SK-N-SH treated with all-trans-retinoic acid at 6 μM for 48 hours (cell line): ENCODE measurements around the gene FAM47E.
"Not testable (repeated sequence)": the region's sequence is repeated elsewhere in the genome, so short reads cannot be mapped to it uniquely, and the experiment has no call there.

ENCODE experiments used
- ATAC-seq: fragments of 200-7000 bp; cut with Tn5 transposase; 3 replicates; pipeline ENCODE4 v1.9.1; 2020; ENCODE audit warnings: mild to moderate bottlenecking, moderate library complexity
- ARNTL ChIP-seq: fragments of 450-650 bp; formaldehyde crosslinking; IDR thresholded peaks from 2 replicates; pipeline ENCODE4 v1.5.0; 2020; ENCODE audit warnings: low read depth, mild to moderate bottlenecking, moderate library complexity, borderline replicate concordance
- CSDC2 ChIP-seq: fragments of 250-450 bp; sonication (Bioruptor Pico); IDR thresholded peaks from 2 replicates; pipeline ENCODE4 v1.5.0; 2020; ENCODE audit warnings: mild to moderate bottlenecking, moderate library complexity
- ESRRG ChIP-seq: fragments of 250-450 bp; sonication (Bioruptor Pico); IDR thresholded peaks from 2 replicates; pipeline ENCODE4 v1.6.1; 2021; ENCODE audit warnings: mild to moderate bottlenecking
- ISL1 ChIP-seq: fragments of 250-450 bp; sonication (Bioruptor Pico); IDR thresholded peaks from 2 replicates; pipeline ENCODE4 v2.1.2; 2022; ENCODE audit warnings: mild to moderate bottlenecking, moderate library complexity
- OSR1 ChIP-seq: fragments of 250-450 bp; sonication (Bioruptor Pico); IDR thresholded peaks from 2 replicates; pipeline ENCODE4 v1.8.0; 2022; ENCODE audit warnings: moderate library complexity, mild to moderate bottlenecking, inconsistent platforms
- PPARA ChIP-seq: fragments of 250-450 bp; sonication (Bioruptor Pico); IDR thresholded peaks from 2 replicates; pipeline ENCODE4 v1.5.0; 2020; ENCODE audit warnings: mild to moderate bottlenecking, borderline replicate concordance
- RARB ChIP-seq: fragments of 250-450 bp; sonication (Bioruptor Pico); IDR thresholded peaks from 2 replicates; pipeline ENCODE4 v1.8.0; 2021; ENCODE audit warnings: mild to moderate bottlenecking, moderate library complexity
- SNAI2 ChIP-seq: fragments of 250-450 bp; sonication (Bioruptor Pico); IDR thresholded peaks from 2 replicates; pipeline ENCODE4 v1.5.0; 2020; ENCODE audit warnings: mild to moderate bottlenecking, moderate library complexity
- TCF4 ChIP-seq: fragments of 250-450 bp; sonication (Bioruptor Pico); IDR thresholded peaks from 2 replicates; pipeline ENCODE4 v1.8.0; 2021; ENCODE audit warnings: mild to moderate bottlenecking, moderate library complexity, borderline replicate concordance
- TOX ChIP-seq: fragments of 250-450 bp; sonication (Bioruptor Pico); IDR thresholded peaks from 2 replicates; pipeline ENCODE4 v1.8.0; 2021; ENCODE audit warnings: mild to moderate bottlenecking, moderate library complexity, borderline replicate concordance
- ZFP3 ChIP-seq: fragments of 250-450 bp; sonication (Bioruptor Pico); IDR thresholded peaks from 2 replicates; pipeline ENCODE4 v1.5.0; 2020; ENCODE audit warnings: mild to moderate bottlenecking, moderate library complexity
- ZFP30 ChIP-seq: fragments of 450-650 bp; formaldehyde crosslinking; IDR thresholded peaks from 2 replicates; pipeline ENCODE4 v1.5.0; 2022; ENCODE audit warnings: mild to moderate bottlenecking, moderate library complexity
- ZNF565 ChIP-seq: fragments of 450-650 bp; formaldehyde crosslinking; conservative IDR thresholded peaks from 2 replicates; pipeline ENCODE4 v1.5.0; 2020; ENCODE audit warnings: low read depth, mild to moderate bottlenecking, moderate library complexity
- ZNF70 ChIP-seq: fragments of 450-650 bp; formaldehyde crosslinking; IDR thresholded peaks from 2 replicates; pipeline ENCODE4 v1.5.0; 2020; ENCODE audit warnings: mild to moderate bottlenecking, moderate library complexity
- ZNF8 ChIP-seq: fragments of 450-650 bp; formaldehyde crosslinking; IDR thresholded peaks from 2 replicates; pipeline ENCODE4 v1.5.0; 2020; ENCODE audit warnings: mild to moderate bottlenecking, moderate library complexity
- TF ChIP-seq, protein P1 (sequence below): fragments of 250-450 bp; sonication (Bioruptor Pico); IDR thresholded peaks from 2 replicates; pipeline ENCODE4 v1.5.1; 2021; ENCODE audit warnings: mild to moderate bottlenecking, moderate library complexity
- TF ChIP-seq, protein P2 (sequence below): fragments of 250-450 bp; sonication (Bioruptor Pico); IDR thresholded peaks from 2 replicates; pipeline ENCODE4 v1.8.0; 2021; ENCODE audit warnings: low read depth, mild to moderate bottlenecking, moderate library complexity, borderline replicate concordance
- TF ChIP-seq, protein P3 (sequence below): fragments of 250-450 bp; sonication (Bioruptor Pico); IDR thresholded peaks from 2 replicates; pipeline ENCODE4 v1.5.1; 2020; ENCODE audit warnings: low read depth, mild to moderate bottlenecking, moderate library complexity
- TF ChIP-seq, protein P4 (sequence below): fragments of 250-450 bp; sonication (Bioruptor Pico); IDR thresholded peaks from 2 replicates; pipeline ENCODE4 v1.8.0; 2020; ENCODE audit warnings: mild to moderate bottlenecking, moderate library complexity, borderline replicate concordance

The FAM47E gene

DNA sequence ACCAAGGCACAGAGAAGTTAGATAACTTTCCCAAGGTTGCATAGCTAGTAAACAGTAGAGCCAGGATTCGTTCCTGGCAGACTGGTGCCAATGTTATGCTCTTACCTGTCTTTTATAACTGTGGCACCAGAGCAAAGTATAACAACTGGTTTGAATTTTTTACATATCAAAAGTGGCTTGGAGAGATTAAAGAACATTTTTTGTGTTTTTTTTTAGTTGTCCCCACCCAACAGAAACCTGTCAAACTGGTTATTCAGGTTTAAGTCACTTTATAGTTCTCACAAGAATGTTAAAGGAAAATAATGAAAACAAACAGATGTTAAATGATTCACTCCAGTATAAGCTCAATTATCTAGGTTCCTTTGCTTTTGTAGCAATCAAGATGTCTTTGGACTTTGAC is 15.6 kb upstream of the FAM47E start:
- no peak for ATAC-seq
- no peak for TF ChIP-seq SNAI2
- no peak for TF ChIP-seq ISL1 (CRISPR knock-in tag)
- TF ChIP-seq ARNTL (CRISPR knock-in tag), result no peak
- TF ChIP-seq, protein P1, sequence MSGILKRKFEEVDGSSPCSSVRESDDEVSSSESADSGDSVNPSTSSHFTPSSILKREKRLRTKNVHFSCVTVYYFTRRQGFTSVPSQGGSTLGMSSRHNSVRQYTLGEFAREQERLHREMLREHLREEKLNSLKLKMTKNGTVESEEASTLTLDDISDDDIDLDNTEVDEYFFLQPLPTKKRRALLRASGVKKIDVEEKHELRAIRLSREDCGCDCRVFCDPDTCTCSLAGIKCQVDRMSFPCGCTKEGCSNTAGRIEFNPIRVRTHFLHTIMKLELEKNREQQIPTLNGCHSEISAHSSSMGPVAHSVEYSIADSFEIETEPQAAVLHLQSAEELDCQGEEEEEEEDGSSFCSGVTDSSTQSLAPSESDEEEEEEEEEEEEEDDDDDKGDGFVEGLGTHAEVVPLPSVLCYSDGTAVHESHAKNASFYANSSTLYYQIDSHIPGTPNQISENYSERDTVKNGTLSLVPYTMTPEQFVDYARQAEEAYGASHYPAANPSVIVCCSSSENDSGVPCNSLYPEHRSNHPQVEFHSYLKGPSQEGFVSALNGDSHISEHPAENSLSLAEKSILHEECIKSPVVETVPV (CRISPR knock-in tag), result no peak
- no peak for TF ChIP-seq RARB (CRISPR knock-in tag)
- no peak for TF ChIP-seq CSDC2 (CRISPR knock-in tag)
- TF ChIP-seq PPARA (CRISPR knock-in tag), result no peak
- TF ChIP-seq ZNF70, result no peak
- TF ChIP-seq, protein P2, sequence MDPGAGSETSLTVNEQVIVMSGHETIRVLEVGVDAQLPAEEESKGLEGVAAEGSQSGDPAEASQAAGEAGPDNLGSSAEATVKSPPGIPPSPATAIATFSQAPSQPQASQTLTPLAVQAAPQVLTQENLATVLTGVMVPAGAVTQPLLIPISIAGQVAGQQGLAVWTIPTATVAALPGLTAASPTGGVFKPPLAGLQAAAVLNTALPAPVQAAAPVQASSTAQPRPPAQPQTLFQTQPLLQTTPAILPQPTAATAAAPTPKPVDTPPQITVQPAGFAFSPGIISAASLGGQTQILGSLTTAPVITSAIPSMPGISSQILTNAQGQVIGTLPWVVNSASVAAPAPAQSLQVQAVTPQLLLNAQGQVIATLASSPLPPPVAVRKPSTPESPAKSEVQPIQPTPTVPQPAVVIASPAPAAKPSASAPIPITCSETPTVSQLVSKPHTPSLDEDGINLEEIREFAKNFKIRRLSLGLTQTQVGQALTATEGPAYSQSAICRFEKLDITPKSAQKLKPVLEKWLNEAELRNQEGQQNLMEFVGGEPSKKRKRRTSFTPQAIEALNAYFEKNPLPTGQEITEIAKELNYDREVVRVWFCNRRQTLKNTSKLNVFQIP (CRISPR knock-in tag), result no peak
- TF ChIP-seq, protein P3, sequence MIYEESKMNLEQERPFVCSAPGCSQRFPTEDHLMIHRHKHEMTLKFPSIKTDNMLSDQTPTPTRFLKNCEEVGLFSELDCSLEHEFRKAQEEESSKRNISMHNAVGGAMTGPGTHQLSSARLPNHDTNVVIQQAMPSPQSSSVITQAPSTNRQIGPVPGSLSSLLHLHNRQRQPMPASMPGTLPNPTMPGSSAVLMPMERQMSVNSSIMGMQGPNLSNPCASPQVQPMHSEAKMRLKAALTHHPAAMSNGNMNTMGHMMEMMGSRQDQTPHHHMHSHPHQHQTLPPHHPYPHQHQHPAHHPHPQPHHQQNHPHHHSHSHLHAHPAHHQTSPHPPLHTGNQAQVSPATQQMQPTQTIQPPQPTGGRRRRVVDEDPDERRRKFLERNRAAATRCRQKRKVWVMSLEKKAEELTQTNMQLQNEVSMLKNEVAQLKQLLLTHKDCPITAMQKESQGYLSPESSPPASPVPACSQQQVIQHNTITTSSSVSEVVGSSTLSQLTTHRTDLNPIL (CRISPR knock-in tag), result no peak

GRCh38 chr4:76238236-76238635 is 13.3 kb upstream of the FAM47E start:
- ATAC-seq, result no peak
- no peak for TF ChIP-seq TCF4 (CRISPR knock-in tag)
- TF ChIP-seq ARNTL (CRISPR knock-in tag), result no peak
- no peak for TF ChIP-seq ESRRG (CRISPR knock-in tag)

- TF ChIP-seq, protein P4, sequence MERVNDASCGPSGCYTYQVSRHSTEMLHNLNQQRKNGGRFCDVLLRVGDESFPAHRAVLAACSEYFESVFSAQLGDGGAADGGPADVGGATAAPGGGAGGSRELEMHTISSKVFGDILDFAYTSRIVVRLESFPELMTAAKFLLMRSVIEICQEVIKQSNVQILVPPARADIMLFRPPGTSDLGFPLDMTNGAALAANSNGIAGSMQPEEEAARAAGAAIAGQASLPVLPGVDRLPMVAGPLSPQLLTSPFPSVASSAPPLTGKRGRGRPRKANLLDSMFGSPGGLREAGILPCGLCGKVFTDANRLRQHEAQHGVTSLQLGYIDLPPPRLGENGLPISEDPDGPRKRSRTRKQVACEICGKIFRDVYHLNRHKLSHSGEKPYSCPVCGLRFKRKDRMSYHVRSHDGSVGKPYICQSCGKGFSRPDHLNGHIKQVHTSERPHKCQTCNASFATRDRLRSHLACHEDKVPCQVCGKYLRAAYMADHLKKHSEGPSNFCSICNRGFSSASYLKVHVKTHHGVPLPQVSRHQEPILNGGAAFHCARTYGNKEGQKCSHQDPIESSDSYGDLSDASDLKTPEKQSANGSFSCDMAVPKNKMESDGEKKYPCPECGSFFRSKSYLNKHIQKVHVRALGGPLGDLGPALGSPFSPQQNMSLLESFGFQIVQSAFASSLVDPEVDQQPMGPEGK (CRISPR knock-in tag), result no peak
- TF ChIP-seq TOX (no peak), CSDC2 (CRISPR knock-in tag) (no peak), ZFP3 (CRISPR knock-in tag) (no peak)
- TF ChIP-seq, all 23 proteins: peak for 0
- ATAC-seq, result no peak
Observed at GRCh38 chr4:76238701-76239100, 12.8 kb upstream of the FAM47E start.

- TF ChIP-seq ZFP30 (CRISPR knock-in tag) (no peak), TCF4 (CRISPR knock-in tag) (no peak), SNAI2 (no peak), ZNF565 (CRISPR knock-in tag) (no peak), OSR1 (no peak), TOX (no peak), ARNTL (CRISPR knock-in tag) (no peak), ZFP3 (CRISPR knock-in tag) (no peak), ZNF70 (no peak), ZNF8 (CRISPR knock-in tag) (no peak), ESRRG (CRISPR knock-in tag) (no peak), ISL1 (CRISPR knock-in tag) (no peak), CSDC2 (CRISPR knock-in tag) (no peak)
- TF ChIP-seq, protein P3 (CRISPR knock-in tag), result no peak
- TF ChIP-seq, protein P2 (CRISPR knock-in tag), result no peak
- TF ChIP-seq, protein P4 (CRISPR knock-in tag), result no peak
- TF ChIP-seq, protein P1 (CRISPR knock-in tag), result no peak
- no peak for ATAC-seq
Observed at GRCh38 chr4:76240236-76240635, 11.3 kb upstream of the FAM47E start.

GRCh38 chr4:76243877-76244276 is 7.6 kb upstream of the FAM47E start:
- not testable (repeated sequence) for ATAC-seq
